PFSK-1 (cell line): ENCODE measurements around the gene FFAR3.

Experiments
- FOXP2 ChIP-seq: optimal IDR thresholded peaks from 2 replicates; pipeline ENCODE3; 2011; ENCODE audit warnings: borderline replicate concordance, control low read depth, inconsistent platforms; ENCODE audit not compliant: insufficient read depth; ENCODE audit errors: extremely low read length, extremely low read depth
- POLR2AphosphoS5 ChIP-seq: IDR thresholded peaks from 2 replicates; pipeline ENCODE4 v1.6.1; 2012; ENCODE audit warnings: low read depth, mild to moderate bottlenecking, control low read depth, low read length, moderate library complexity
- SIN3A ChIP-seq: IDR thresholded peaks from 2 replicates; pipeline ENCODE4 v1.6.1; 2012; ENCODE audit warnings: mild to moderate bottlenecking, low read length, moderate library complexity, borderline replicate concordance; ENCODE audit not compliant: insufficient read depth
- TAF1 ChIP-seq: IDR thresholded peaks from 2 replicates; pipeline ENCODE4 v1.6.1; 2012; ENCODE audit warnings: low read length, control low read depth, borderline replicate concordance; ENCODE audit not compliant: insufficient read depth
- TF ChIP-seq, protein P1 (sequence below), 2 experiments: IDR thresholded peaks; 2 replicates each; pipeline versions ENCODE4 v1.6.1 to v1.8.0; 2011 to 2012; ENCODE audit warnings: low read depth in 2 of 2, low read length in 2 of 2, control low read depth in 1 of 2, inconsistent platforms in 1 of 2, mild to moderate bottlenecking in 1 of 2, moderate library complexity in 1 of 2; ENCODE audit not compliant: insufficient read depth in 1 of 2

Gene FFAR3

DNA sequence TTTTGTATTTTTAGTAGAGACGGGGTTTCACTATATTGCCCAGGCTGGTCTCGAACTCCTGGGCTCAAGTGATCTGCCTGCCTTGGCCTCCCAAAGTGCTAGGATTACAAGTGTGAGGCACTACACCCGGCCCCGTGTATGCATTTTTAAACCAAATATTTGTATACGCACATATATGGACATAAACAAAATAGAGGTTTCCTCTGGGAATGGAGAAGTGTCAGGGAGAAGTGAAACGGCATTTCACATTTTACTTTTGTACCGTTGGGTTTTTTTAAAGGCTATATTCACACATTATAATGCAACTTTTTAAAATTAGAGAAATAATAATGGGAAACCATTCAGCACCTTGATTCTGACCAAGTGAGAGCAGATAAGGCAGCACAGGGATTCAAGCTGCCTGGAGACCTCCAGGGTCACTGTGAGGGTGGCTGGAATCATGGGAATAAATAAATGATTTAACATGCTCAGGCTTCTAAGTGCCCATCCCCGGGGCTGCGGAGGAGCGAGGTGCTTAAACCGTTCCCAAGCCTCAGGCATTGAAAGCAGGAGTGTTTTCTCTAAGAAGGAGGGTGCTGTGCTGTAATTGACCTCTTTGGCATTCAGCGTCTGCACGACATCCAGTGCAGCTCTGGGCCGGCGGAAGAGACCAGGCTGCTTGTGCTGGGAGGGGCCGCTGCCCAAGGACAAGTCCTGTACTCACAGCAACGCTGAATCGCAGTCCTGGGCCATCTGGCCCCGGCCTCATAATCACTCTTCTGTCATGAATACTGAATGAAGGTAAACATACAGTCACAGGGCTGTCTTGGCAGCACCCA is 37.3 kb downstream of the FFAR3 start:
- TF ChIP-seq SIN3A: no peak
- TF ChIP-seq, protein P1, sequence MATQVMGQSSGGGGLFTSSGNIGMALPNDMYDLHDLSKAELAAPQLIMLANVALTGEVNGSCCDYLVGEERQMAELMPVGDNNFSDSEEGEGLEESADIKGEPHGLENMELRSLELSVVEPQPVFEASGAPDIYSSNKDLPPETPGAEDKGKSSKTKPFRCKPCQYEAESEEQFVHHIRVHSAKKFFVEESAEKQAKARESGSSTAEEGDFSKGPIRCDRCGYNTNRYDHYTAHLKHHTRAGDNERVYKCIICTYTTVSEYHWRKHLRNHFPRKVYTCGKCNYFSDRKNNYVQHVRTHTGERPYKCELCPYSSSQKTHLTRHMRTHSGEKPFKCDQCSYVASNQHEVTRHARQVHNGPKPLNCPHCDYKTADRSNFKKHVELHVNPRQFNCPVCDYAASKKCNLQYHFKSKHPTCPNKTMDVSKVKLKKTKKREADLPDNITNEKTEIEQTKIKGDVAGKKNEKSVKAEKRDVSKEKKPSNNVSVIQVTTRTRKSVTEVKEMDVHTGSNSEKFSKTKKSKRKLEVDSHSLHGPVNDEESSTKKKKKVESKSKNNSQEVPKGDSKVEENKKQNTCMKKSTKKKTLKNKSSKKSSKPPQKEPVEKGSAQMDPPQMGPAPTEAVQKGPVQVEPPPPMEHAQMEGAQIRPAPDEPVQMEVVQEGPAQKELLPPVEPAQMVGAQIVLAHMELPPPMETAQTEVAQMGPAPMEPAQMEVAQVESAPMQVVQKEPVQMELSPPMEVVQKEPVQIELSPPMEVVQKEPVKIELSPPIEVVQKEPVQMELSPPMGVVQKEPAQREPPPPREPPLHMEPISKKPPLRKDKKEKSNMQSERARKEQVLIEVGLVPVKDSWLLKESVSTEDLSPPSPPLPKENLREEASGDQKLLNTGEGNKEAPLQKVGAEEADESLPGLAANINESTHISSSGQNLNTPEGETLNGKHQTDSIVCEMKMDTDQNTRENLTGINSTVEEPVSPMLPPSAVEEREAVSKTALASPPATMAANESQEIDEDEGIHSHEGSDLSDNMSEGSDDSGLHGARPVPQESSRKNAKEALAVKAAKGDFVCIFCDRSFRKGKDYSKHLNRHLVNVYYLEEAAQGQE (IDR thresholded peaks at IDR 0.05; ENCODE audit: insufficient read depth in 1 of 2, low read depth in 2 of 2, low read length in 2 of 2): no peak
- no peak for TF ChIP-seq TAF1
- no peak for TF ChIP-seq FOXP2
- TF ChIP-seq POLR2AphosphoS5: no peak

DNA sequence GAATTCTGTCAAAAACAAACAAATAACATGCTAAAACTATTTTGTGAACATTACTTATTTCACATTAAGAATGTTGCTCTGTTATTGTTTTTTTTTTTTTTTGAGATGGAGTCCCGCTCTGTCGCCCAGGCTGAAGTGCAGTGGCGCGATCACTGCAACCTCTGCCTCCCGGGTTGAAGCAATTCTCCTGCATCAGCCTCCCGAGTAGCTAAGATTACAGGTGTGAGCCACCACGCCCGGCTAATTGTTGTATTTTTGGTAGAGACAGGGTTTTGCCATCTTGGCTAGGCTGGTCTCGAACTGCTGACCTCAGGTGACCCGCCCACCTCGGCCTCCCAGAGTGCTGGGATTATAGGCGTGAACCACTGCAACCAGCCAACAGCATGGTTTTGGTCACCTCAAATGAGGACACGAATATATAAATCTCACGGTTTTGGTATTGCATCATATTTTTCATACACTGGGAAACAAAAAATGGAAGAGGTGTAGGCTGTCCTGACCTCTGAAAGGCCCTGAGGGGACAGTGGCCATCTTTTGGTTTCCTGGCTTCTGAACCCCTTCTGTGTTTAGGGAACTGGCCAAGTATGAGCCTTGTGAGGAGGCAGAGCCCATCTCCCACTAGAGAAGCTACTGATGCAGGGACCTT is 38.1 kb downstream of the FFAR3 start:
- TF ChIP-seq POLR2AphosphoS5: no peak
- TF ChIP-seq SIN3A: no peak
- TF ChIP-seq, protein P1 (IDR thresholded peaks at IDR 0.05; ENCODE audit: insufficient read depth in 1 of 2, low read depth in 2 of 2, low read length in 2 of 2): no peak

DNA sequence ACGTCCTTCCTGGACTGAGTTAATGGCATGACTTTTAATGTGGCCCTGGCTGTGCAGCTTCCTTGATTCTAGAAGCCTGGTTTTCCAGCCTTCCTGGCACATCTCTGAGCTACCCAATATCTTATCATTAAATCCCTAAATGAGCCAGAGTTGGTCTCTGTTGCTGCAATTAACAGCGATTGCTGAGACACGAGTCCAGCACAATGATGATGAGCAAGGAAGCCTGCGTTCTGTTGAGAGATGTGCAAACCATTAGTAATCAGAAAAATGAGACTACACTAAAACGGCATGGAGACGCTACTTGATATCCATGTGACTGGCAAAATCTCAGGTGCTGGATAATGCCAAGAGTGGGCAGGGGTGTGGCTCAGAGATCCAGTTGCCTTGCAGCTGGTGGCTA is 38.8 kb downstream of the FFAR3 start:
- TF ChIP-seq POLR2AphosphoS5: no peak

DNA sequence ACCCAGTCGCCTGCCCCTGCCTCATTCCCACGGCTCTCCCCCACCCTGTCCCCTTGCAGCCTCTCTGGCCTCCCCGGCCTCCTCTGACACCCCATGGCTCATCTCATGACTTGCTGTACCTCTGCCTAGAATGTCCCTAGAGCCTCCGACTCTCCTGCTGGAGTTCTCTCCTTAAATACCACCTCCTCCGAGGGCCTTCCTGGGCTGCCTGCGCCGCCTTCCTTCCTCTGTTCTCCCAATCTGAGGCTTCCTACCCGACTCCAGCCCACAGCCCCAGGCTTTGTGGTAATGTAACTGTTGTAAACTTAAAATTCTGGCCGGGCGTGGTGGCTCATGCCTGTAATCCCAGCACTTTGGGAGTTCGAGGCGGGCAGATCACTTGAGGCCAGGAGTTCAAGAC is 40.3 kb downstream of the FFAR3 start:
- TF ChIP-seq FOXP2: no peak
- TF ChIP-seq TAF1: no peak
- TF ChIP-seq SIN3A: no peak
- TF ChIP-seq, protein P1 (IDR thresholded peaks at IDR 0.05; ENCODE audit: insufficient read depth in 1 of 2, low read depth in 2 of 2, low read length in 2 of 2): no peak
- TF ChIP-seq POLR2AphosphoS5: no peak

- TF ChIP-seq SIN3A: no peak
- no peak for TF ChIP-seq POLR2AphosphoS5
- no peak for TF ChIP-seq TAF1
- TF ChIP-seq, protein P1 (IDR thresholded peaks at IDR 0.05; ENCODE audit: insufficient read depth in 1 of 2, low read depth in 2 of 2, low read length in 2 of 2): no peak
- TF ChIP-seq FOXP2: no peak
These were observed 41.0 kb downstream of the FFAR3 start for GRCh38 chr19:35399231-35399630.
